A549 (cell line): ENCODE measurements around the gene LMO2.
A peak's percentile ranks its signal among the peaks of the same experiment; 100 is the strongest.

ENCODE experiments used
- BHLHE40 ChIP-seq: IDR thresholded peaks from 2 replicates; pipeline ENCODE4 v1.6.1; 2012; ENCODE audit warnings: low read depth, low read length, inconsistent platforms
- CBX2 ChIP-seq: fragments of 200-600 bp; sonication (generic); IDR thresholded peaks from 2 replicates; pipeline ENCODE4 v1.6.1; 2016; ENCODE audit warnings: low read depth, mild to moderate bottlenecking, borderline replicate concordance
- EP300 ChIP-seq, 2 experiments: fragments of >200 bp; sonication (Bioruptor Twin); formaldehyde crosslinking; IDR thresholded peaks; 2 replicates in 1 of 2; 3 replicates in 1 of 2; pipeline ENCODE4 v1.6.1; 2016 to 2017
- FOSL2 ChIP-seq, 2 experiments: fragments of 450-650 bp in 1 of 2; fragments of >200 bp in 1 of 2; sonication (Bioruptor Twin) in 1 of 2; formaldehyde crosslinking; IDR thresholded peaks; 2 replicates each; pipeline versions ENCODE4 v1.5.0 to v1.6.1; 2016 to 2020; ENCODE audit warnings: mild to moderate bottlenecking in 1 of 2, moderate library complexity in 1 of 2
- HEYL ChIP-seq: fragments of 250-450 bp; sonication (Bioruptor Pico); IDR thresholded peaks from 2 replicates; pipeline ENCODE4 v1.8.0; 2021; ENCODE audit warnings: mild to moderate bottlenecking, moderate library complexity
- MAFK ChIP-seq: fragments of 450-650 bp; IDR thresholded peaks from 2 replicates; pipeline ENCODE4 v1.6.1; 2014; ENCODE audit not compliant: partially characterized antibody
- POLR2AphosphoS2 ChIP-seq: conservative IDR thresholded peaks from 2 replicates; pipeline ENCODE4 v1.6.1; 2012; ENCODE audit warnings: low read length, improper control_type of control experiment, inconsistent platforms
- ZFP36 ChIP-seq: fragments of 450-650 bp; IDR thresholded peaks from 2 replicates; pipeline ENCODE4 v1.6.1; 2014; ENCODE audit warnings: borderline replicate concordance; ENCODE audit not compliant: partially characterized antibody
- TF ChIP-seq, protein P1 (sequence below): fragments of >200 bp; sonication (Bioruptor Twin); formaldehyde crosslinking; IDR thresholded peaks from 3 replicates; pipeline ENCODE4 v1.5.1; 2016
- TF ChIP-seq, protein P2 (sequence below): fragments of 450-650 bp; IDR thresholded peaks from 2 replicates; pipeline ENCODE4 v1.6.1; 2014; ENCODE audit warnings: antibody characterized with exemption
- TF ChIP-seq, protein P3 (sequence below): fragments of 200-600 bp; sonication (generic); IDR thresholded peaks from 2 replicates; pipeline ENCODE4 v1.6.1; 2016; ENCODE audit warnings: antibody characterized with exemption, mild to moderate bottlenecking, moderate library complexity

DNA sequence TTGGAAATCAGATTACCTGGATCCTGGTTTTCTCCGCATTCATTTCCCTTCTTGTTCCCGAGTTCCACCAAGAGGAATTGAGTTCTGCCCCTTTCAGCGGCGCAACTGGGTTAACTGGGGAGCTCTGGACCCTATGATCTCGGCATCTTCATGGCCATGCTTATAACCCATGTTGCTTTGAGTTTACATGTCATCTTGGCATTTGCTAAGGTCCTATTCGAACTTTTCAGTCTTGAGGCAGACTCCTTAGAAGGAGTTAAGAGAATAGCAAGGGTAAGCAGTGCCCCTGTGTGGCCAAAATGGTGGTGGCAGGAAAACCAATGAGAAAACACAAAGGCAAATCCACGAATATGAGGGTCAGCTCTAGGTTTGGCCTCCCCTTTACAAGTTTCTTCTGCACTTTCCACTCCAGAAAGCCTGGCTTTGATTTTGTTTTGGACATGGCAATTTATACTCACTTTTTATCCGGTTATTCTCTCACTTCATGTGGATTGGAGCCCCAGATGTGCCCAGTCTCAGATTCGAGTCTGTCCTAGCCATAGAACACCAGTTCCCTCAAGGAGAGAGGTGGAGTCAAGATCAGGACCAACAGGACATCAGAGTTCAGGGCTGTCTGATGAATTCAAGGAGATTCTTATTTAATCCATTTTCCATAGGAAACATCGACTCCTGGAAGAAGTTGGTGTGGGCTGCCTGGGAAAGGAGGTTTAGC is 62.3 kb downstream of the LMO2 start:
- TF ChIP-seq, protein P1, sequence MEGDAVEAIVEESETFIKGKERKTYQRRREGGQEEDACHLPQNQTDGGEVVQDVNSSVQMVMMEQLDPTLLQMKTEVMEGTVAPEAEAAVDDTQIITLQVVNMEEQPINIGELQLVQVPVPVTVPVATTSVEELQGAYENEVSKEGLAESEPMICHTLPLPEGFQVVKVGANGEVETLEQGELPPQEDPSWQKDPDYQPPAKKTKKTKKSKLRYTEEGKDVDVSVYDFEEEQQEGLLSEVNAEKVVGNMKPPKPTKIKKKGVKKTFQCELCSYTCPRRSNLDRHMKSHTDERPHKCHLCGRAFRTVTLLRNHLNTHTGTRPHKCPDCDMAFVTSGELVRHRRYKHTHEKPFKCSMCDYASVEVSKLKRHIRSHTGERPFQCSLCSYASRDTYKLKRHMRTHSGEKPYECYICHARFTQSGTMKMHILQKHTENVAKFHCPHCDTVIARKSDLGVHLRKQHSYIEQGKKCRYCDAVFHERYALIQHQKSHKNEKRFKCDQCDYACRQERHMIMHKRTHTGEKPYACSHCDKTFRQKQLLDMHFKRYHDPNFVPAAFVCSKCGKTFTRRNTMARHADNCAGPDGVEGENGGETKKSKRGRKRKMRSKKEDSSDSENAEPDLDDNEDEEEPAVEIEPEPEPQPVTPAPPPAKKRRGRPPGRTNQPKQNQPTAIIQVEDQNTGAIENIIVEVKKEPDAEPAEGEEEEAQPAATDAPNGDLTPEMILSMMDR, result peak; percentile 90
- TF ChIP-seq HEYL (no peak), POLR2AphosphoS2 (no peak), BHLHE40 (no peak), CBX2 (no peak), FOSL2 (IDR thresholded peaks at IDR 0.05) (no peak), FOSL2 (CRISPR knock-in tag; IDR thresholded peaks at IDR 0.05) (no peak), EP300 (IDR thresholded peaks at IDR 0.05) (no peak), MAFK (no peak), ZFP36 (no peak)
- TF ChIP-seq, protein P2, sequence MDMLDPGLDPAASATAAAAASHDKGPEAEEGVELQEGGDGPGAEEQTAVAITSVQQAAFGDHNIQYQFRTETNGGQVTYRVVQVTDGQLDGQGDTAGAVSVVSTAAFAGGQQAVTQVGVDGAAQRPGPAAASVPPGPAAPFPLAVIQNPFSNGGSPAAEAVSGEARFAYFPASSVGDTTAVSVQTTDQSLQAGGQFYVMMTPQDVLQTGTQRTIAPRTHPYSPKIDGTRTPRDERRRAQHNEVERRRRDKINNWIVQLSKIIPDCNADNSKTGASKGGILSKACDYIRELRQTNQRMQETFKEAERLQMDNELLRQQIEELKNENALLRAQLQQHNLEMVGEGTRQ, result no peak
- TF ChIP-seq, protein P3, sequence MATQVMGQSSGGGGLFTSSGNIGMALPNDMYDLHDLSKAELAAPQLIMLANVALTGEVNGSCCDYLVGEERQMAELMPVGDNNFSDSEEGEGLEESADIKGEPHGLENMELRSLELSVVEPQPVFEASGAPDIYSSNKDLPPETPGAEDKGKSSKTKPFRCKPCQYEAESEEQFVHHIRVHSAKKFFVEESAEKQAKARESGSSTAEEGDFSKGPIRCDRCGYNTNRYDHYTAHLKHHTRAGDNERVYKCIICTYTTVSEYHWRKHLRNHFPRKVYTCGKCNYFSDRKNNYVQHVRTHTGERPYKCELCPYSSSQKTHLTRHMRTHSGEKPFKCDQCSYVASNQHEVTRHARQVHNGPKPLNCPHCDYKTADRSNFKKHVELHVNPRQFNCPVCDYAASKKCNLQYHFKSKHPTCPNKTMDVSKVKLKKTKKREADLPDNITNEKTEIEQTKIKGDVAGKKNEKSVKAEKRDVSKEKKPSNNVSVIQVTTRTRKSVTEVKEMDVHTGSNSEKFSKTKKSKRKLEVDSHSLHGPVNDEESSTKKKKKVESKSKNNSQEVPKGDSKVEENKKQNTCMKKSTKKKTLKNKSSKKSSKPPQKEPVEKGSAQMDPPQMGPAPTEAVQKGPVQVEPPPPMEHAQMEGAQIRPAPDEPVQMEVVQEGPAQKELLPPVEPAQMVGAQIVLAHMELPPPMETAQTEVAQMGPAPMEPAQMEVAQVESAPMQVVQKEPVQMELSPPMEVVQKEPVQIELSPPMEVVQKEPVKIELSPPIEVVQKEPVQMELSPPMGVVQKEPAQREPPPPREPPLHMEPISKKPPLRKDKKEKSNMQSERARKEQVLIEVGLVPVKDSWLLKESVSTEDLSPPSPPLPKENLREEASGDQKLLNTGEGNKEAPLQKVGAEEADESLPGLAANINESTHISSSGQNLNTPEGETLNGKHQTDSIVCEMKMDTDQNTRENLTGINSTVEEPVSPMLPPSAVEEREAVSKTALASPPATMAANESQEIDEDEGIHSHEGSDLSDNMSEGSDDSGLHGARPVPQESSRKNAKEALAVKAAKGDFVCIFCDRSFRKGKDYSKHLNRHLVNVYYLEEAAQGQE, result no peak
